Anterior cingulate cortex (tissue), 58 donors: Measurements from ENCODE around the gene MROH2A.

Source experiments
- DNase-seq, 58 donors: peaks; one replicate each; lab custom pipeline; 2025; lab: John Stamatoyannopoulos, UW

Gene MROH2A

GRCh38 chr2:233760043-233760442 is 18.1 kb upstream of the MROH2A start, which contains the start of gene UGT1A1:
TSS of gene UGT1A1 (plus strand) at chr2:233760270. CDS start at chr2:233760288, 18 bp downstream.
- DNase-seq: no peak

- no peak for DNase-seq
Observed at GRCh38 chr2:233761040-233761769, 16.9 kb upstream of the MROH2A start.

- no peak for DNase-seq
Observed at GRCh38 chr2:233764264-233764663, 13.9 kb upstream of the MROH2A start.

GRCh38 chr2:233764761-233765160 is 13.4 kb upstream of the MROH2A start:
- DNase-seq: no peak

- DNase-seq: no peak
Observed at GRCh38 chr2:233766416-233766815, 11.7 kb upstream of the MROH2A start.

- no peak for DNase-seq
Observed at GRCh38 chr2:233768076-233768475, 10.1 kb upstream of the MROH2A start.

- no peak for DNase-seq
Observed at GRCh38 chr2:233769260-233769659, 8.9 kb upstream of the MROH2A start.

- DNase-seq: no peak
Observed at GRCh38 chr2:233772153-233772552, 6.0 kb upstream of the MROH2A start.

GRCh38 chr2:233772583-233772982 is 5.5 kb upstream of the MROH2A start:
- DNase-seq: no peak

GRCh38 chr2:233773854-233774253 is 4.3 kb upstream of the MROH2A start:
- no peak for DNase-seq

GRCh38 chr2:233775414-233775813 is 2.7 kb upstream of the MROH2A start:
- no peak for DNase-seq

- DNase-seq: no peak
Observed at GRCh38 chr2:233779722-233780121, 1.6 kb downstream of the MROH2A start.

- no peak for DNase-seq
Observed at GRCh38 chr2:233780771-233781170, 2.6 kb downstream of the MROH2A start.

GRCh38 chr2:233789554-233789953 is 11.4 kb downstream of the MROH2A start:
- DNase-seq: no peak

- DNase-seq: no peak
Observed at GRCh38 chr2:233791151-233791882, 13.2 kb downstream of the MROH2A start.

GRCh38 chr2:233791883-233792329 is 13.8 kb downstream of the MROH2A start:
- DNase-seq: no peak

- DNase-seq: no peak
Observed at GRCh38 chr2:233792720-233793119, 14.6 kb downstream of the MROH2A start.

GRCh38 chr2:233793465-233794127 is 15.5 kb downstream of the MROH2A start:
- DNase-seq: no peak

- no peak for DNase-seq
Observed at GRCh38 chr2:233794128-233794658, 16.1 kb downstream of the MROH2A start.

GRCh38 chr2:233795735-233796171 is 17.6 kb downstream of the MROH2A start:
- no peak for DNase-seq

- DNase-seq: peak in 1 of 58 donors; percentile 8
Observed at GRCh38 chr2:233796254-233796653, 18.1 kb downstream of the MROH2A start.
